Colonic mucosa (tissue), 4 donors: Measurements from ENCODE around the gene EYA2. TPM values are rescaled to one million over a fixed set of nuclear protein-coding genes. Genes with fewer than 3 reads are reported as not detected.
A peak's percentile ranks its signal among the peaks of the same experiment; 100 is the strongest.

ENCODE experiments used
- DNase-seq: peaks from one replicate; pipeline ENCODE4 v3.0.0-alpha.2; 2020
- H3K27ac ChIP-seq: fragments of 200-600 bp; one replicate; pipeline ENCODE4 v1.8.0; 2021
- H3K27me3 ChIP-seq: fragments of 200-600 bp; one replicate; pipeline ENCODE4 v1.8.0; 2021
- H3K36me3 ChIP-seq: fragments of 200-600 bp; one replicate; pipeline ENCODE4 v1.8.0; 2021
- H3K4me1 ChIP-seq: fragments of 200-600 bp; one replicate; pipeline ENCODE4 v1.8.0; 2021; ENCODE audit warnings: mild to moderate bottlenecking
- H3K4me3 ChIP-seq: fragments of 200-600 bp; one replicate; pipeline ENCODE4 v1.8.0; 2021
- H3K9ac ChIP-seq, 2 donors: one replicate each; pipeline ENCODE4 v1.7.0; 2013; ENCODE audit warnings: control low read depth in 2 of 2, low read depth in 2 of 2, low read length in 2 of 2
- H3K9me3 ChIP-seq: fragments of 200-600 bp; one replicate; pipeline ENCODE4 v1.8.0; 2021
- intact Hi-C: fragments of 100-400 bp; cut with DNase I; formaldehyde crosslinking; loops from one replicate; pipeline ENCODE4 v1.14.1; 2022
- total RNA-seq, 2 donors: library from RNA; stranded (reverse); fragmentation: NEBNext Ultra II Directional in 1 of 2; extraction: Animal tissue kit (Norgen Biotek cat#: 25700) in 1 of 2; gene quantifications; one replicate each; pipeline ENCODE4 v1.2.1, GENCODE V29; 2021
- TF ChIP-seq, protein P1 (sequence below): fragments of 200-600 bp; IDR thresholded peaks from one replicate; pipeline ENCODE4 v1.8.0; 2022; ENCODE audit warnings: antibody characterized with exemption, mild to moderate bottlenecking
- donor health status: healthy.
- donor health status: DM: no; HTN: no; CAD: no.
- donor health status: DM: no; HTN: no; CAD: no.

Gene EYA2
- total RNA-seq, 2 donors from 2014 or later, result 8.9 to 16.8 TPM

DNA sequence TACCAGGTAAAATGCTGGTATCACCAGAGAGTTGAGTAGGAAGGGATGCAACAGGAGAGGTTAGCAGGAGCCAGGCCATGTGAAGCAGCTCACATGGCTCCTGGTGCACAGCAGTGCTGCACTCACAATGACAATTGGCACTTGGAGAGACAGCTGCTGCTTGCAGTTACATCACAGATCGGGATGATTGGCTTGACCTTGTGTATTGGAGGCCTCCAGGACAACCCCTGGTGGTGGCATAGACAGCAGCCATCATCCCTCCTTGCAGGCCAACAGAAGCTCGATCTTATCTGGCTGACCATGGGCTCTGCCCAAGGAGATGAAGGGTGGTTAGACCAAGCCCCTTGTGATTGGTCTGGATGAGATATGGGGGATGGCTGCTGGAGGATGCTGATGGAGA, 73.0 kb downstream of the EYA2 start:
- Histone ChIP-seq H3K27me3 (no peaks in the 10 kb centered on the region), H3K9ac (no peak overlapping the region), H3K4me1 (no peaks in the 10 kb centered on the region), H3K4me3 (no peak overlapping the region), H3K9me3 (no peaks in the 10 kb centered on the region), H3K36me3 (no peaks in the 10 kb centered on the region), H3K27ac (no peak overlapping the region)
- DNase-seq, result no peak
- intact Hi-C loops, result no loop called here
- TF ChIP-seq, protein P1, sequence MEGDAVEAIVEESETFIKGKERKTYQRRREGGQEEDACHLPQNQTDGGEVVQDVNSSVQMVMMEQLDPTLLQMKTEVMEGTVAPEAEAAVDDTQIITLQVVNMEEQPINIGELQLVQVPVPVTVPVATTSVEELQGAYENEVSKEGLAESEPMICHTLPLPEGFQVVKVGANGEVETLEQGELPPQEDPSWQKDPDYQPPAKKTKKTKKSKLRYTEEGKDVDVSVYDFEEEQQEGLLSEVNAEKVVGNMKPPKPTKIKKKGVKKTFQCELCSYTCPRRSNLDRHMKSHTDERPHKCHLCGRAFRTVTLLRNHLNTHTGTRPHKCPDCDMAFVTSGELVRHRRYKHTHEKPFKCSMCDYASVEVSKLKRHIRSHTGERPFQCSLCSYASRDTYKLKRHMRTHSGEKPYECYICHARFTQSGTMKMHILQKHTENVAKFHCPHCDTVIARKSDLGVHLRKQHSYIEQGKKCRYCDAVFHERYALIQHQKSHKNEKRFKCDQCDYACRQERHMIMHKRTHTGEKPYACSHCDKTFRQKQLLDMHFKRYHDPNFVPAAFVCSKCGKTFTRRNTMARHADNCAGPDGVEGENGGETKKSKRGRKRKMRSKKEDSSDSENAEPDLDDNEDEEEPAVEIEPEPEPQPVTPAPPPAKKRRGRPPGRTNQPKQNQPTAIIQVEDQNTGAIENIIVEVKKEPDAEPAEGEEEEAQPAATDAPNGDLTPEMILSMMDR, result no peak

DNA sequence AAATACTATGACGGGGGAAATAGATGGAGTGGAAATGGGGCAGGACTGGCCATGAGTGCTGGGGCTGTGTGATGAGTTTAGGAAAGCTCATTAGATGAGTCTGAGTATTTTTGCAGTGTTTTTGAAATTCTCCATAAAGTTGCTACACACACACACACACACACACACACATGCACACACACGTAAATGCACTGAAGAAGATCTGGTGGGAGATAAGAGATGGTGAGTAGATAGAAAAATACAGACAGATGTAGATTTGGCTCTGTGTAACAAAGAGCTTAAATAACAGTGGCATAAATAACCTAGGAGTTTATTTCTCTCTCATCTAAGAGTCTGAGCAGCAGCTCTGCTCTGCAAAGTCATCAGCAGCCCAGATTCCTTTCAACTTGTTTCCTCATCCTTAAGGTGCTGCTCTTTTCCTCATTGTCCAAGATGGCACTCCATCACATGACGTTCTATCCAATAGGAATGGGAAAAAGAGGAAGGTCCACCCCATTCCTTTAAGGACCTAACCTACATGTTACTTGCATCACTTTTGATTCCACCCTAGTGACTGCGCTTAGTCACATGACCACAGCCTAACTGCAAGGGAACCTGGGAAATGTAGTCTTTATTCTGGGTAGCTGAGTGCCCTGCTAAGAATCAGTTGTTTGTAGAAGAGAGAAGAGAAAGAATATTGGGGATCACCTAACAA, 76.4 kb downstream of the EYA2 start:
- H3K4me3 ChIP-seq, result no peak overlapping the region
- peak; percentile 29 for DNase-seq
- no peaks in the 10 kb centered on the region for H3K4me1 ChIP-seq
- TF ChIP-seq, protein P1, result no peak
- H3K27me3 ChIP-seq, result no peaks in the 10 kb centered on the region
- H3K36me3 ChIP-seq, result no peaks in the 10 kb centered on the region
- H3K27ac ChIP-seq, result no peak overlapping the region
- no peaks in the 10 kb centered on the region for H3K9me3 ChIP-seq
- intact Hi-C loops, result no loop called here
- H3K9ac ChIP-seq, result no peak overlapping the region

DNA sequence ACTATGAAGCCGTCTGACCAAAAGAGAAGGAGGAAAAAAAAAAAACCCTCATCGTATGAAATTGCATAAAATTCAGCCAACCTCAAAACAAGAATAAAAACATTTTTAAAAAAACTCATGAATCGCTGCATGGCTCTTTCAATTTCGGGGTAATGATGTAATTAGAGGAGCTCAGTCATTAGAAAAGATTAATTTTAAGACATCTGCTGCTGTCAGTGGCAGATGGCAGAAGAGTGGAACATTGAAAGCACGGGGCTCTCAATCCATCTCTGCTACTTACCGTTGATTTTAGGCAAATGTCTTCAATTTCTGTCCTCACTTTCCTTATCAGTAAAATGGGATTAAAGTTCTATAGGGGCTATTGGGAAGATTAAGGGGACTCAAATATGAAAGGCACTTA, 79.1 kb downstream of the EYA2 start:
- Histone ChIP-seq H3K9ac (no peak overlapping the region), H3K4me1 (no peaks in the 10 kb centered on the region), H3K27ac (no peak overlapping the region), H3K27me3 (no peaks in the 10 kb centered on the region), H3K9me3 (no peaks in the 10 kb centered on the region), H3K36me3 (no peaks in the 10 kb centered on the region), H3K4me3 (no peak overlapping the region)
- DNase-seq, result no peak
- intact Hi-C loops, result no loop called here
- TF ChIP-seq, protein P1, result no peak

DNA sequence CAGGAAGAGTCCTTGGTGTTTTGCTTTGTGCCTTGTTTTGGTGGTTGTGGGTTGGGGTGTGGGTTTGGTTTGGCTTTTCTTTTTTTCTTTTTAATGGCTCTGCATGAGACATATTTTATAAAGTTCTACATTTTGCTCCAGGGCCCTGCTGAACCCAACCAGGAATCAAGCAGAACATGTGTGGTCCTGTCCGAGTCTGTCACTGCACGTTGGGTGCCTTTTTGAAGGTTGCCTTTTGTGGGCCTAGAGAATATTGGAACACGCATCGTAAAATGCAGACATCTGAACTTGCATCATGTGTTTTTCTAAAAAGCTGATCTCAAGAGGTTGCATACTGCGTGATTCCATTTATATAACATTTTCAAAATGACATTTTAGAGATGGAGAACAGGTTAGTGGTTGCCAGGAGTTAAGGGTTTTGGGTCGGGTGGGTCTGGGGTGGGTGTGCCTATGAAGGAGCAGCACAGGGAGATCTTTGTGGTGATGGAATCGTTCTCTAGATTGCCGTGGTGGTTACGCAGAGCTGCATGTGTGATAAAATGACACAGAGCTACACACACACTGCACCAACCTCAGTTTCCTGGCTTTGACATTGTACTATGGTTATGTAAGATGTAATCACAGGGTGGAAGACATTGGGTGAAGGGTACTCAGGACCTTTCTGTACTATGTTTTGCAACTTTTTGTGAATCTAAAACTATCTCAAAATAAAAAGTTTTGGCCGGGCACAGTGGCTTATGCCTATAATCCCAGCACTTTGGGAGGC, 80.2 kb downstream of the EYA2 start:
- Histone ChIP-seq H3K9ac (no peak overlapping the region), H3K4me1 (no peaks in the 10 kb centered on the region), H3K27me3 (no peaks in the 10 kb centered on the region), H3K9me3 (no peaks in the 10 kb centered on the region), H3K4me3 (no peak overlapping the region), H3K36me3 (no peaks in the 10 kb centered on the region), H3K27ac (no peak overlapping the region)
- TF ChIP-seq, protein P1, result no peak
- DNase-seq, result no peak
- intact Hi-C loops, result no loop called here

DNA sequence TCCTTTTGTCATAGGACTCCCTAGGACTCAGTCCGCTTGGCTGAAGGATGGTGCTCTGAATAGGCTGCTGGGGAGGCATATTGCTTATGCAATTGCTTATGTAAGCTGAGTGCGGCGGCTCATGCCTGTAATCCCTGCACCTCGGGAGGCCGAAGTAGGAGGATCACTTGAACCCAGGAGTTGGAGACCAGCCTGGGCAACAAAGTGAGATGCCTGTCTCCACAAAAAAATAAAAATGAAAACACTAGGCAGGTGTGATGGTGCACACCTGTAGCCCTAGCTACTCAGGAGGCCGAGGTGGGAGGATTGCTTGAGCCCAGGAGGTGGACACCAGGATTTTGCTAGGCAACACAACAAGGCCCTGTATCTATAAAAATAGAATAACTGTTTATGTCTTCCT, 81.3 kb downstream of the EYA2 start:
- Histone ChIP-seq H3K27ac (no peak overlapping the region), H3K36me3 (no peaks in the 10 kb centered on the region), H3K9ac (no peak overlapping the region), H3K4me1 (no peaks in the 10 kb centered on the region), H3K4me3 (no peak overlapping the region), H3K27me3 (no peaks in the 10 kb centered on the region), H3K9me3 (no peaks in the 10 kb centered on the region)
- intact Hi-C loops, result no loop called here
- TF ChIP-seq, protein P1, result no peak
- no peak for DNase-seq
